Panc1 (cell line): ENCODE measurements around the gene RPRD1B. TPM values are rescaled to one million over a fixed set of nuclear protein-coding genes. Genes with fewer than 3 reads are reported as not detected.
A peak's percentile ranks its signal among the peaks of the same experiment; 100 is the strongest.

Experiments
- ATAC-seq: fragments of 200-7000 bp; cut with Tn5 transposase; 2 replicates; pipeline ENCODE4 v1.9.1; 2020; ENCODE audit warnings: mild to moderate bottlenecking, moderate library complexity
- BruUV-seq: library from RNA; stranded (reverse); fragments of 400-500 nt; replicated peaks from 2 replicates; lab custom pipeline; 2021; lab: Mats Ljungman, UMichigan
- CTCF ChIA-PET: fragments of 300-600 bp; sonication (Branson Sonifier 250); formaldehyde crosslinking; loops from one replicate; lab custom pipeline; 2022; ENCODE audit warnings: antibody characterized with exemption; lab: Charles Lee
- POLR2A ChIA-PET: fragments of 300-600 bp; sonication (Branson Sonifier 250); formaldehyde crosslinking; loops from one replicate; lab custom pipeline; 2022; ENCODE audit warnings: antibody characterized with exemption; lab: Charles Lee
- DNase-seq: peaks from one replicate; pipeline ENCODE4 v3.0.0-alpha.2; 2010; ENCODE audit warnings: low read depth, low spot score
- H3K27ac ChIP-seq: 2 replicates; pipeline ENCODE4 v1.5.1; 2011; ENCODE audit warnings: mild to moderate bottlenecking, low read length, inconsistent platforms
- H3K27me3 ChIP-seq: fragments of 200-500 bp; sonication (Bioruptor generic); 2 replicates; pipeline ENCODE4 v1.6.0; 2014; ENCODE audit warnings: low read length, inconsistent platforms; ENCODE audit not compliant: control insufficient read depth, insufficient read depth
- H3K36me3 ChIP-seq: fragments of 200-500 bp; sonication (Bioruptor generic); 2 replicates; pipeline ENCODE4 v1.5.1; 2014; ENCODE audit warnings: inconsistent platforms, mild to moderate bottlenecking, low read length, moderate library complexity; ENCODE audit not compliant: control insufficient read depth, insufficient read depth
- H3K4me1 ChIP-seq: 2 replicates; pipeline ENCODE4 v1.5.1; 2011; ENCODE audit warnings: inconsistent platforms, mild to moderate bottlenecking, low read length, moderate library complexity; ENCODE audit not compliant: control insufficient read depth, insufficient read depth
- H3K4me3 ChIP-seq, 2 experiments: 2 replicates each; pipeline ENCODE4 v1.5.1; 2011 to 2012; ENCODE audit warnings: low read depth in 2 of 2, low read length in 2 of 2, mild to moderate bottlenecking in 2 of 2, inconsistent platforms in 1 of 2, moderate library complexity in 1 of 2
- H3K9me3 ChIP-seq: fragments of 200-500 bp; sonication (Bioruptor generic); 2 replicates; pipeline ENCODE4 v1.5.1; 2014; ENCODE audit warnings: low read depth, mild to moderate bottlenecking, inconsistent platforms, low read length, moderate library complexity; ENCODE audit not compliant: control insufficient read depth, insufficient read depth
- CTCF ChIP-seq: fragments of 450-650 bp; IDR thresholded peaks from 2 replicates; pipeline ENCODE4 v1.5.1; 2017; ENCODE audit warnings: mild to moderate bottlenecking
- POLR2AphosphoS5 ChIP-seq: IDR thresholded peaks from 2 replicates; pipeline ENCODE4 v1.6.1; 2012; ENCODE audit warnings: mild to moderate bottlenecking, low read depth, low read length, moderate library complexity
- REST ChIP-seq, 2 experiments: IDR thresholded peaks; 2 replicates each; pipeline ENCODE4 v1.6.1; 2011 to 2012; ENCODE audit warnings: low read depth in 2 of 2, control low read depth in 1 of 2, low read length in 1 of 2, mild to moderate bottlenecking in 1 of 2, moderate library complexity in 1 of 2; ENCODE audit not compliant: insufficient read depth in 1 of 2
- SIN3A ChIP-seq: IDR thresholded peaks from 2 replicates; pipeline ENCODE4 v1.6.1; 2012; ENCODE audit warnings: low read depth, mild to moderate bottlenecking, low read length, moderate library complexity, borderline replicate concordance; ENCODE audit not compliant: insufficient read depth
- TCF7L2 ChIP-seq: IDR thresholded peaks from 2 replicates; pipeline ENCODE4 v1.6.1; 2011; ENCODE audit warnings: mild to moderate bottlenecking, low read depth, low read length, inconsistent platforms
- in situ Hi-C: cut with HindIII; loops from 2 replicates; pipeline ENCODE4 v1.10.0; 2016; ENCODE audit warnings: low sequenced_read_pairs, low pct_unique_long_range_greater_than_20kb
- intact Hi-C: fragments of 100-400 bp; cut with micrococcal nuclease; formaldehyde crosslinking; loops from one replicate; pipeline ENCODE4 v1.10.0; 2022; ENCODE audit not compliant: unreplicated experiment
- total RNA-seq: library from RNA; stranded (reverse); gene quantifications from one replicate; pipeline ENCODE4 v1.2.1, GENCODE V29; 2021; ENCODE audit not compliant: unreplicated experiment

RPRD1B gene
- total RNA-seq, 1 experiment from 2014 or later = 33.6 TPM

GRCh38 chr20:38126932-38127621, 93.5 kb downstream of the RPRD1B start:
- peak overlapping the region in 1 of 2 experiments; percentile 24; a peak in 2 of 4 replicates for H3K4me3 ChIP-seq
- peak; percentile 81 for ATAC-seq
- H3K36me3 ChIP-seq = no peaks in the 10 kb centered on the region
- TF ChIP-seq POLR2AphosphoS5 = peak; percentile 11; the same call in 1 of the 2 replicates
- no peak; the same call in 1 of the 2 replicates for TF ChIP-seq TCF7L2
- TF ChIP-seq CTCF = no peak
- no peak for TF ChIP-seq REST (IDR thresholded peaks at IDR 0.05; ENCODE audit: insufficient read depth in 1 of 2, low read depth in 2 of 2, low read length in 1 of 2)
- TF ChIP-seq SIN3A = no peak
- peak; percentile 84 for DNase-seq
- intact Hi-C loops (no loop called here), in situ Hi-C loops (no loop called here)
- H3K4me1 ChIP-seq = peaks cover 66% of the 10 kb centered on the region
- H3K27ac ChIP-seq = peak overlapping the region; percentile 90
- ChIA-PET POLR2A (interaction anchor here (0.5 to 0.6 kb wide), 2 partner anchors 220 to 332 kb away, joined by 3 read pairs; no protein-coding TSS in a partner anchor), CTCF (no interaction called here)
- no TSS peak for BruUV-seq
- no peaks in the 10 kb centered on the region for H3K9me3 ChIP-seq
- no peaks in the 10 kb centered on the region for H3K27me3 ChIP-seq

- ChIA-PET CTCF (interaction anchor here (0.6 kb wide), 1 partner anchor 184 kb away, joined by 7 read pairs; no protein-coding TSS in a partner anchor), POLR2A (no interaction called here)
- no peak for ATAC-seq
- Histone ChIP-seq H3K9me3 (no peaks in the 10 kb centered on the region), H3K4me3 (no peak overlapping the region), H3K27ac (peak overlapping the region; percentile 90), H3K36me3 (no peaks in the 10 kb centered on the region), H3K27me3 (no peaks in the 10 kb centered on the region), H3K4me1 (peaks cover 64% of the 10 kb centered on the region)
- intact Hi-C loops (no loop called here), in situ Hi-C loops (no loop called here)
- BruUV-seq = no TSS peak
- no peak for DNase-seq
- TF ChIP-seq TCF7L2 = no peak
Observed at GRCh38 chr20:38127920-38128528, 94.5 kb downstream of the RPRD1B start.
